GM11168 (cell line): ENCODE measurements around the gene STPG2.

Source experiments
- in situ Hi-C: fragments of 300-500 bp; cut with MboI; formaldehyde crosslinking; loops from one replicate; pipeline ENCODE4 v1.12.0; 2022; ENCODE audit warnings: low sequenced_read_pairs; ENCODE audit not compliant: unreplicated experiment

The STPG2 gene

DNA sequence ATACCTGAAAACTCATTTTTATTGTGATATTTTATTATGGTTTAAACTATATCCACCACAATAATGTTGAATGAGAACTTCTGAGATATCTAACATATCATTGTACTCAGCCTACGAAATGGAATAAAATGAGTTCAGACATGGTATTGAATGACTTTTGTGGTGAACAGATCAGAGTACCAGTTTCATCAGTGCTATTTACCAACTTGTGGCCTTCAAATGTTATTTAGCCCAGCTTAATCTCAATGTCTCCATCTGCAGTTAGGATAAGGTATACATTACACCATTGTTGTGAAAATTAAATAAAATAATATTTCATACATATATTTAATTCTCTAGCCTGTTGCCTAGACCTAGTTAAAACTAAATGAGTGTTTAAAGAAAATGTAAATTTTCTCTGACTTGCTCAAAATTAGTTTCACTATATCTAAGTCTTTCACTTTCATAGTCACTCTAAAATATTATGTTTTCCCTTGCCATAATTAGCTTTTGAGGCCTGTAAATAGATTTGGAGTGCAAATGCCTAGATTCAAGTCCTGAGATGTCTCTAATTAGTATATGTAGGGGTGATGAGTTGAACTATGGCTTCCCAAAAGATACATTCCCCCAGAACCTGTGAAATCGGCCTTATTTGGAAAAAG, 594.2 kb downstream of the STPG2 start:
- in situ Hi-C loops, result no loop called here

- in situ Hi-C loops, result no loop called here
These were observed 595.1 kb downstream of the STPG2 start for GRCh38 chr4:97548186-97548585.

DNA sequence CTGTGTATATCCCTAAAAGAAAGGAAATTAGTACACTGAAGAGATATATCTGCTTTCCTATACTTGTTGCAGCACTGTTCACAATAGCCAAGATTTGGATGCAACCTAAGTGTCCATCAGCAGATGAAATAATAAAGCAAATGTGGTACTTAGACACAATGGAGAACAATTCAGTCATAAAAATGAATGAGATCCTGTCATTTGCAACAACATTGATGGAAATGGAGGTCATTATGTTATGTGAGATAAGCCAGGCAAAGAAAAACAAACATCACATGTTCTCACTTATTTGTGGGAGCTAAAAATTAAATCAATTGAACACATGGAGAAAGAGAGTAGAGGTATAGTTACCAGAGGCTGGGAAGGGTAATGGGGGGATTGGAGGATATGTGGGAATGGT, 611.9 kb downstream of the STPG2 start:
- in situ Hi-C loops, result no loop called here

GRCh38 chr4:97530676-97531075, 612.6 kb downstream of the STPG2 start:
- in situ Hi-C loops, result no loop called here

GRCh38 chr4:97525236-97525635, 618.0 kb downstream of the STPG2 start:
- in situ Hi-C loops, result no loop called here

DNA sequence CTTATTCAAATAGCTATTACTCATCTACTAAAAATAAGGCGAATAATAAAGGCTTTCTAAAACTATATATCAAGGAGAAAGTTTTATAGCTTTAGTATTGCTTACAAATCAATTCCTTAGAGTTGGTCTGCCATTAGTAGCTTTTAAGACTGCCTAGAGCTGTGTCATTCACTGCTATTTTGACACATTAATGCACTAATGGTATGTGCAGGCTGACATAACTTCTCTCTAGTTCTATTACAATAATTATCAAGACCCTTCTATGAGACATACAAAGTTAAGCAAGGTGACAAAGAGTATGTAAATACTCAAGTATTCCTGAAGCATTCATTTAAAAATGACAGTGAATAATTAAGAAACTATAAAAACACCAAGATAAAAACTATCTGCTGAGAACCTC, 625.3 kb downstream of the STPG2 start:
- in situ Hi-C loops, result no loop called here

GRCh38 chr4:97513917-97514316, 629.4 kb downstream of the STPG2 start:
- in situ Hi-C loops, result no loop called here
